DOHH2 (cell line): Measurements from ENCODE around the gene ALPL.

Experiments used
- H3F3A ChIP-seq: fragments of 200-600 bp; sonication (generic), shearing (Covaris generic); 2 replicates; pipeline ENCODE4 v1.6.0; 2016; ENCODE audit warnings: antibody characterized with exemption, mild to moderate bottlenecking; ENCODE audit not compliant: control insufficient read depth, insufficient read depth
- H3K27ac ChIP-seq: fragments of 200-600 bp; sonication (generic); 2 replicates; pipeline ENCODE4 v1.5.1; 2014; ENCODE audit warnings: low read depth, mild to moderate bottlenecking, low read length, moderate library complexity
- H3K27me3 ChIP-seq: fragments of 200-600 bp; sonication (generic); 2 replicates; pipeline ENCODE4 v1.6.1; 2014; ENCODE audit warnings: mild to moderate bottlenecking, low read length, mixed read lengths; ENCODE audit not compliant: control insufficient read depth
- H3K36me3 ChIP-seq: fragments of 200-600 bp; sonication (generic); 2 replicates; pipeline ENCODE4 v1.6.1; 2014; ENCODE audit warnings: mild to moderate bottlenecking, low read length, moderate library complexity, mixed read lengths; ENCODE audit not compliant: control insufficient read depth
- H3K4me1 ChIP-seq: fragments of 200-600 bp; sonication (generic); 2 replicates; pipeline ENCODE4 v1.6.1; 2014; ENCODE audit warnings: mild to moderate bottlenecking, low read length, mixed read lengths; ENCODE audit not compliant: control insufficient read depth
- H3K4me2 ChIP-seq: fragments of 200-600 bp; sonication (generic); 2 replicates; pipeline ENCODE4 v1.6.0; 2014; ENCODE audit warnings: mild to moderate bottlenecking, low read length, moderate library complexity
- H3K4me3 ChIP-seq: fragments of 200-600 bp; sonication (generic); 2 replicates; pipeline ENCODE4 v1.5.1; 2014; ENCODE audit warnings: mild to moderate bottlenecking, low read length, mixed read lengths
- H3K79me2 ChIP-seq: fragments of 200-600 bp; sonication (generic); 2 replicates; pipeline ENCODE4 v1.6.1; 2014; ENCODE audit warnings: mild to moderate bottlenecking, low read length, mixed read lengths; ENCODE audit not compliant: control insufficient read depth
- H3K9me2 ChIP-seq: fragments of 200-600 bp; sonication (generic); replicated peaks from 2 replicates; pipeline ENCODE4 v1.6.1; 2014; ENCODE audit warnings: mild to moderate bottlenecking, low read length, mixed read lengths; ENCODE audit not compliant: control insufficient read depth
- H3K9me3 ChIP-seq: fragments of 200-600 bp; sonication (generic); 2 replicates; pipeline ENCODE4 v1.6.1; 2014; ENCODE audit warnings: antibody characterized with exemption, low read length, mixed read lengths; ENCODE audit not compliant: control insufficient read depth, insufficient read depth
- H4K20me1 ChIP-seq: fragments of 200-600 bp; sonication (generic); 2 replicates; pipeline ENCODE4 v1.6.0; 2014; ENCODE audit warnings: low read depth, mild to moderate bottlenecking, antibody characterized with exemption, low read length, moderate library complexity; ENCODE audit not compliant: control insufficient read depth, insufficient read depth
- EZH2phosphoT487 ChIP-seq: fragments of 200-600 bp; sonication (generic); IDR thresholded peaks from 2 replicates; pipeline ENCODE4 v1.6.1; 2017; ENCODE audit warnings: borderline replicate concordance, mild to moderate bottlenecking, antibody characterized with exemption, low read length, moderate library complexity, mixed read lengths
- TF ChIP-seq, protein P1 (sequence below): fragments of 200-600 bp; sonication (generic); IDR thresholded peaks from one replicate; pipeline ENCODE4 v1.5.1; 2014; ENCODE audit warnings: antibody characterized with exemption, mild to moderate bottlenecking, low read depth, low read length; ENCODE audit not compliant: poor library complexity, severe bottlenecking

Gene ALPL

DNA sequence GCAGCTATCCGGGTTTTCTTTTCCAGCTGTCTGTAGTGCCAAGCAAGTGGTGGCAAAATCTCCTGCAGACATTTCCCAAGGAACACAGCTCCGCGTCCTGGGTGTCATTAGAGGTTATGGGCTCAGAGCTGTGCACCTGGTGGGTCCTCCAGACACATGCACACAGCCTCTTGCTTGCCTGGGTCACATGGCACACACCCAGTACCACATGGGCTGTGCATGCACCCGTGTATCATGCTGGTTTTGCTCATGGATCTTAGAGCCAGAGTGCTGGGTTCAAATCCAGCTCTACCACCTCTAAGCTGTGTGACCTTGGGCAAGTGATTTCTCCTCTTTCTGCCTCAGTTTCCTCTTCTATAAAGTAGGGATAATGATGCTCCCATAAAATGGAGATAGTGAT is 61.7 kb downstream of the ALPL start:
- H3K36me3 ChIP-seq, result no peaks in the 10 kb centered on the region
- H3K9me2 ChIP-seq, result no peaks in the 10 kb centered on the region
- H3K4me1 ChIP-seq, result no peaks in the 10 kb centered on the region
- H3K27me3 ChIP-seq, result peaks cover 3% of the 10 kb centered on the region; the same call in 1 of the 2 replicates
- no peak overlapping the region for H3K4me3 ChIP-seq
- no peaks in the 10 kb centered on the region for H4K20me1 ChIP-seq
- no peak overlapping the region for H3K27ac ChIP-seq
- H3F3A ChIP-seq, result no peaks in the 10 kb centered on the region
- no peaks in the 10 kb centered on the region for H3K79me2 ChIP-seq
- no peaks in the 10 kb centered on the region for H3K9me3 ChIP-seq
- TF ChIP-seq EZH2phosphoT487, result no peak
- TF ChIP-seq, protein P1, sequence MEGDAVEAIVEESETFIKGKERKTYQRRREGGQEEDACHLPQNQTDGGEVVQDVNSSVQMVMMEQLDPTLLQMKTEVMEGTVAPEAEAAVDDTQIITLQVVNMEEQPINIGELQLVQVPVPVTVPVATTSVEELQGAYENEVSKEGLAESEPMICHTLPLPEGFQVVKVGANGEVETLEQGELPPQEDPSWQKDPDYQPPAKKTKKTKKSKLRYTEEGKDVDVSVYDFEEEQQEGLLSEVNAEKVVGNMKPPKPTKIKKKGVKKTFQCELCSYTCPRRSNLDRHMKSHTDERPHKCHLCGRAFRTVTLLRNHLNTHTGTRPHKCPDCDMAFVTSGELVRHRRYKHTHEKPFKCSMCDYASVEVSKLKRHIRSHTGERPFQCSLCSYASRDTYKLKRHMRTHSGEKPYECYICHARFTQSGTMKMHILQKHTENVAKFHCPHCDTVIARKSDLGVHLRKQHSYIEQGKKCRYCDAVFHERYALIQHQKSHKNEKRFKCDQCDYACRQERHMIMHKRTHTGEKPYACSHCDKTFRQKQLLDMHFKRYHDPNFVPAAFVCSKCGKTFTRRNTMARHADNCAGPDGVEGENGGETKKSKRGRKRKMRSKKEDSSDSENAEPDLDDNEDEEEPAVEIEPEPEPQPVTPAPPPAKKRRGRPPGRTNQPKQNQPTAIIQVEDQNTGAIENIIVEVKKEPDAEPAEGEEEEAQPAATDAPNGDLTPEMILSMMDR, result no peak
- H3K4me2 ChIP-seq, result no peak overlapping the region

- H3F3A ChIP-seq, result no peaks in the 10 kb centered on the region
- no peak overlapping the region for H3K4me2 ChIP-seq
- no peak overlapping the region for H3K27ac ChIP-seq
- H3K4me1 ChIP-seq, result no peaks in the 10 kb centered on the region
- H3K36me3 ChIP-seq, result no peaks in the 10 kb centered on the region
- no peaks in the 10 kb centered on the region for H4K20me1 ChIP-seq
- H3K9me3 ChIP-seq, result no peaks in the 10 kb centered on the region
- H3K27me3 ChIP-seq, result no peaks in the 10 kb centered on the region
- no peaks in the 10 kb centered on the region for H3K79me2 ChIP-seq
- no peak overlapping the region for H3K4me3 ChIP-seq
- H3K9me2 ChIP-seq, result no peaks in the 10 kb centered on the region
- no peak for TF ChIP-seq EZH2phosphoT487
- TF ChIP-seq, protein P1, result no peak
Observed at GRCh38 chr1:21572221-21572620, 63.0 kb downstream of the ALPL start.

- Histone ChIP-seq H3K9me2 (no peaks in the 10 kb centered on the region), H3K4me2 (no peak overlapping the region), H3K36me3 (no peaks in the 10 kb centered on the region), H4K20me1 (no peaks in the 10 kb centered on the region), H3K27me3 (no peaks in the 10 kb centered on the region), H3K4me1 (no peaks in the 10 kb centered on the region), H3K4me3 (no peak overlapping the region), H3K27ac (no peak overlapping the region), H3F3A (no peaks in the 10 kb centered on the region), H3K79me2 (no peaks in the 10 kb centered on the region), H3K9me3 (no peaks in the 10 kb centered on the region)
- TF ChIP-seq, protein P1, result no peak
- no peak for TF ChIP-seq EZH2phosphoT487
Observed at GRCh38 chr1:21572735-21573277, 63.6 kb downstream of the ALPL start.
